HCEC 1CT (cell line): ENCODE results near the gene RNF146.
"Not testable (repeated sequence)": the region's sequence is repeated elsewhere in the genome, so short reads cannot be mapped to it uniquely, and the experiment has no call there.

ENCODE experiments used
- DNase-seq: peaks from one replicate; pipeline ENCODE4 v3.0.0-alpha.2; 2017

The RNF146 gene, protein sequence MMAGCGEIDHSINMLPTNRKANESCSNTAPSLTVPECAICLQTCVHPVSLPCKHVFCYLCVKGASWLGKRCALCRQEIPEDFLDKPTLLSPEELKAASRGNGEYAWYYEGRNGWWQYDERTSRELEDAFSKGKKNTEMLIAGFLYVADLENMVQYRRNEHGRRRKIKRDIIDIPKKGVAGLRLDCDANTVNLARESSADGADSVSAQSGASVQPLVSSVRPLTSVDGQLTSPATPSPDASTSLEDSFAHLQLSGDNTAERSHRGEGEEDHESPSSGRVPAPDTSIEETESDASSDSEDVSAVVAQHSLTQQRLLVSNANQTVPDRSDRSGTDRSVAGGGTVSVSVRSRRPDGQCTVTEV

DNA sequence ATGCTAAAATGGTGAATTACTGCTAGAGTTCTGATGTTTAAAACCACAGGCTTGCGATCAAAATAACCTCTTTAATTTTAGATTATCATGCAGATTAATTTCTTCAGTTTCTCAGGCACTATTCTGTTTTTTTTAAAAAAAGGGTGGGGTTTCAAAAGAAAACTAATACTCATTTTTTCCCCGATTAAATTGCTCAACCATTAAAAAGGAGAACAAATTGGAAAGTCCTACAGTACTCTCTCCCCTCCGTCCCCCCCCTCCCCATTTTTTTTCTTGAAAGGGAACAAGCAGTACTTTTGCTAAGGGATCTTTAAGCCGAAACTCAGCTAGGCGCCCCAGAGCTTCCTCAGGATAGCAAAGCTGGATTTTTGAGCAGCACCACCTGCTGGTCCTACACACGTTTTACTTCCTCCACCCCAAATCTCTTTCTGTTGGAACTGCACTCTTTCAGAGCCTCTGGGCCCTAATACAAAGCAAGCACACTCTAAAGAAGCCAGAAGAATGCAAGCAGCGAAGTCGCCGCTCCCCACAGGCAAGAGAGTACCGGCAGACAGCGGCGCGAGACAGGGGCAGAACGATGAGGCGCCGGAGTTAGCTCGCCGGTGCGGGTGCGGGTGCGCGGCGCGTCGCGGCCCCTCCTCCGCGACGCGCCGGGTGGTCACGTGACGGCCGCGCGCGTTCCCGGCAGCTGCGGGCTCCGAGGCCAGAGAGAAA, at the start of gene RNF146:
TSS of gene RNF146 (plus strand) at position 687 of the 714 bp plus-strand sequence. CDS start 13,475 bp downstream, outside the sequence.
- DNase-seq: peak; percentile 85

DNA sequence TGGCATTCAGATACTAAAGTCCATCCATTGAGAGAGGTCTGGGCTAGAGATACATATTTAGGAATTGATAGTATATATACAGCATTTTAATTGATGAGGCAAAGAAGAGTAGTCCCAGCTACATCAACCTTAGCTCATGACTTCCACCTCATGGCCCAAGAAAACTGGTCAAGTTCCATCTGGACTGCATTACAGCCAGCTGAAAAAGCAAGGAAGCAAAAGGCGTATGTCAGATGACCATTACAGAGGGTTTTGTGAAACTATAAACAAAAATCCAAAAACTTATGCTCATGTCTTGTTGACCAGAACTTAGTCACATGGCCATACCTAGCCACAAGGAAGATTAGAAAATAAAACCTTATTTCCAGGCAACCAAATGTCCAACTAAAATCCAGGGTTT, 46.8 kb upstream of the RNF146 start:
- no peak for DNase-seq

DNA sequence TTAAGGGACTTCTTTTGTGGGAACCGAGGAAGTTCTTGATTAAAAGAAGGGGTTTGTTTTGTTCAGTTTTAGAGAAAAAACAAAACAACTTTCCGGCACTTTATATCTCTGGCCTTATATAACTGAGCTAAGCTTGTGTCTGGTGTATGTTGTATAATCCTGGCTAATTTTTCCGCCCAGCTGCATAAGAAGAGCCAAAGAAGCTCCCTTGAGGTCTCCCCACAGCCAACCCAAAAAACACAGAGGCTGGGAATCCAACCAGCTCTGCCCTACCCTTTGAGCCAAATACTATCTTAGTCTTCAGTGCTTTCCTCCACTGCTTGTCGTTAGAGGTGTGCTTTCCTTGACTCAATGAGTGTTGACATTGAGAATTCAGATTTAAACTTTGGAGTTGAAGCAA, 45.5 kb upstream of the RNF146 start:
- no peak for DNase-seq

DNA sequence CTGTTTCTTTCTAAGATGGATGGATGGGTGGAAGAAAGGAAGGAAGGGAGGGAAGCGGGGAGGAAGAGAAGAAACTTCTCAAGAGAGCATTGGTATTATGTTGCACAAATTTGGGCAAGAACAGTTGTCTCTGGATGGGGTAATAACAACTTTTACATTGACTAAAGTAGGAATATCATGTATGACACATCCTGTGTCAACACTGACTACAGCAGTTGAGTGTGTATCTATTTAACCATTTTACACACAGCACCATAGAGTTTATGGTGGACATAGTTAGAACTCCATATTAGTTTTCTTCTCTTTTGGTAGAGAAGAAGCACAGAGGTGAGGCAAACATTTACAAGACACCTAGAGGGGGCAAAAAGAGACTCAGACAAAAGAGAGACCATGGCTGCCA, 44.2 kb upstream of the RNF146 start:
- DNase-seq: no peak

DNA sequence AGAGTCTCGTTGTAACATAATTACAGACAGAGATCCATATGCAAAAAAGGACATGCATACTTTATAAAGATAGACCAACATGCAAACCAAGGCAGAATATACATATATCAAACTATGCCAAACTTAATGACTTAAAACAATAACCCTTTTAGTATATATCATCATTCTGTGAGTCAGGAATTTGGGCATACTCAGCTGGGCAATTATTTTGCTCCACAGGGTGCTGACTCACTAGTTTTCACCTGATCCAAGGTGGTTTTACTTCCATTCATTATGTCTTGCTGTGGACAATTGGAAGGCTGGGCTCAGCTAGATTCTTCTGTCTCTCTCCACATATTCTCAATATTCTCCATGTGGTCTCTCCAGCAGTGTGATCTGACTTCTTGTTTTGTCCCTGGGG, 41.2 kb upstream of the RNF146 start:
- DNase-seq: no peak

DNA sequence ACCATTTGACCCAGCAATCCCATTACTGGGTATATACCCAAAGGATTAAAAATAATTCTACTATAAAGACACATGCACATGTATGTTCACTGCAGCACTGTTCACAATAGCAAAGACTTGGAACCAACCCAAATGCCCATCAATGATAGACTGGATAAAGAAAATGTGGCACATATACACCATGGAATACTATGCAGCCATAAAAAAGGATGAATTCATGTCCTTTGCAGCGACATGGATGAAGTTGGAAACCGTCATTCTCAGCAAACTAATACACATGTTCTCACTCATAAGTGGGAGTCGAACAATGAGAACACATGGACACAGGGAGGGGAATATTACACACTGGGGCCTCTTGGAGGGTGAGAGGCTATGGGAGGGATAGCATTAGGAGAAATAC, 32.8 kb upstream of the RNF146 start:
- not testable (repeated sequence) for DNase-seq

DNA sequence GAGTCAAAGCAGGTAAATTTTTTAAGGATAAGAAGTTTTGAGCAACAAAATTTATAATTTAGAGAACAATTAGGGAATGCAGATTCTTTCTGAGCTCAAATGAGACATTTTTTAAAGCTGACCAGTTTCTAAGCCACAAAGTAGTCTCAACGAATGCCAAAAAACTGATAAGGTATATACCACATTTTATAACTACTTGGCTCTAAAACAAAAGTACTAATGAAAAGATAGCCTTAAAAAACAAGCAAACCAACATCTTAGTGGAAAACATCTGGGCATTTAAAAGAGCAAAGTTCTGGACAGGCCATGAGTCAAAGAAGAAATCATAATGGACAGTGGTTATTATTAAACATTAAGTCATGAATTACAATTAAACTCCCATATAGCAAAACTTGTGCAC, 23.2 kb upstream of the RNF146 start:
- DNase-seq: no peak

DNA sequence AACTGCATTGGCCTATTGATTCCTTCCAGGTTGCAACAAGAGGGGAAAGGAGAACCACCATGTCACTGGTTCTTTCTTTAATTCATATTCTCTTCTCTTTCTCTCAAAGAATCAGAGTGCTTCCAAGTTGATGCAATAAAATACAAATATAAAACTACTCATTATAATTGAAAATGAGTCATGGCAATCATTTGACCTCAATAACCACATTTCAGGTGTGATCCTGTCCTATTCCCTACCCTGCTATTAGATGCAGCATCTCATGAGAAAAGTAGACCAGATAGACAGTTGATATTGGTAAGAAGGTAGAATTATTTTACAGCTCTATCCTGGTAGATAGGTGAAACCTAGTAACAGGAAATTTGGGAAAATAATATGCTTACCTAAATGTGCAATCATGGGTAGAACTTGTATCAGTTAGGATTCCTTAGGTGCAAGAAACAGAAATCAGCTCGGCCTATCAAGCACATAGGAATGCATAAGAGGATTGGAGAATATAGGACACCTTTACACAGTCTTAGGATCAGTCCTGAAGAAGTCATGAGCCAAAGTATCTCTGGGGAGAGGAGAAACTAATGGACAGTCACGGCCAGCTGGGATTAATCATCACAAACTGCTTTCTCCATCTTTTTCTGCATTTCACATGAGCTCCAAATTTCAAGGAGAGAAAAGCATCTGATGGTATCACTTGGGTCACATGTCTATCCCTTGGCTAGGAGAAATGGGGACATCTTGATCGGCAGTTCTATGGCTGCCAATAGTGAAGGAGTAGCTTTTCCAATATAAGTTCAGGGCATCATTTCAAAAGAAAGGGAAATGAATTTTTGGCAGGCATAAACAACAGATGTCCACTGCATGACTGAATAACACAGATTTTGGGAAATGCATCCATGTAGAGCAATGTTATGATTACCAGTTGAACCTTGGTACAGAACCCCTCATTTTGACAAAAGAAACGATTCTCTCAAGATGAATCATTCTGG, 19.3 kb upstream of the RNF146 start:
- DNase-seq: no peak

DNA sequence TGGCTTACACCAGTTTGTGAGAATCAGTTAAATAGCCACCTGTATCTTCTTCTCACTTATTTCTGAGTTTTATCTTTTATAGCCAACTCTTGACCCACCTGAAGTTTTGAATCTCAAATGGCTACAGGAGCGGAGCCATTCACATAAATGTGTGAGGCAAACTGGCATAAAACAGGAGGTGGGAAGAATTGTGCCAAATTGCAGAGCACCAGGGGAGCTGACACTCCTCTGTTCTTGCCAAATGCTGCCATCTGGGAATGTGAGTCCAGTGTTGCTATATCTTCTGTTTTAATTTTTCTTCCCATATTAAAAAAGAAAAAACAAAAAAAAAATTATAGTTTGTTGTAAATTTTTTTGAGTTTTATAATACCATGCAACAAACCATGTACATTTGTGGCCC, 17.0 kb upstream of the RNF146 start:
- no peak for DNase-seq

DNA sequence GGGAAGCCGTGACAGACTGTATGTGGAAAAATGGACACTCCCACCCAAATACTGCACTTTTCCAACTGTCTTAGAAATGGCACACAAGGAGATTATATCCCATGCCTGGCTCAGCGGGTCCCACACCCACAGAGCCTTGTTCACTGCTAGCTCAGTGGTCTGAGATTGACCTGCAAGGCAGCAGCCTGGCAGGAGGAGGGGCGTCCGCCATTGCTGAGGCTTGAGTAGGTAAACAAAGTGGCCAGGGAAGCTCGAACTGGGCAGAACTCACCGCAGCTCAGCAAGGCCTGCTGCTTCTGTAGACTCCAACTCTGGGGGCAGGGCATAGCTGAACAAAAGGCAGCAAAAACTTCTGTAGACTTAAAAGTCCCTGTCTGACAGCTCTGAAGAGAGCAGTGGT, 11.4 kb upstream of the RNF146 start:
- DNase-seq: no peak

DNA sequence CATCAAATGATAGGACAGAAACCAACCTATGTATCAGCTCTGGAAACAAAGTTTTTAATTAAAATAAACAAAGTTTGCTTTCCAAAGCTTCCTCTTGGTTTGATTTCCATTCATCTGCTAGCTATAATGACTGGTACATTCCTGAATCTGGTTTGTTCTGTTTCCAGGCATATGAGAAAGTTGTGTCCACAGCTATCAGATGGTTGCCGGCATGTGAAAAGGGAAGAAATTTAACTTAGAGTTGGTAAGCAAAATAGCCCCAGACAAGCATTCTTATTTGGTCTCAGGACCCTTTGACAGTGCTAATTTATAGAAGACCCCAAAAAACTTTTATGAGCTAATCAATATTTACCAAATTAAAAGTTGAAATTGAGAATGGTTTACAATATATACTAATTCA, 3.8 kb upstream of the RNF146 start:
- no peak for DNase-seq

DNA sequence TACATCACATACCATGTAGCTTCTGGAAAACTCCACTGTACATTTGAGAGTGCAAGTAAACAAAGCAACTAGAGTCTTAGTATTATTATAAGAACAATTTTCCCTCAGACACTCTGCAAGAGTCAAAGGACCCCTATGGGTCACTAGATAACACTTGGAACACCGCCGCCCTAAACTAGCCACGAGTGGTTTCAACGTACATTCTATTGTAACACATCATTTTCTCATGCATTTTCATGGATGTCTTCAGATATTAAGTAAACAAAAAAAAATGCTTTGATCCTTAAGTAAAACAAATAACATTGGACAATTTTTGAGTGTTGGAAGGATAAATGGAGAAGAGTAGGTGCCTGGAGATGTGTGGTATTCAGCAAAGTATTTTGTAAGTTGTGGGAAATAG, 3.2 kb upstream of the RNF146 start:
- DNase-seq: no peak

DNA sequence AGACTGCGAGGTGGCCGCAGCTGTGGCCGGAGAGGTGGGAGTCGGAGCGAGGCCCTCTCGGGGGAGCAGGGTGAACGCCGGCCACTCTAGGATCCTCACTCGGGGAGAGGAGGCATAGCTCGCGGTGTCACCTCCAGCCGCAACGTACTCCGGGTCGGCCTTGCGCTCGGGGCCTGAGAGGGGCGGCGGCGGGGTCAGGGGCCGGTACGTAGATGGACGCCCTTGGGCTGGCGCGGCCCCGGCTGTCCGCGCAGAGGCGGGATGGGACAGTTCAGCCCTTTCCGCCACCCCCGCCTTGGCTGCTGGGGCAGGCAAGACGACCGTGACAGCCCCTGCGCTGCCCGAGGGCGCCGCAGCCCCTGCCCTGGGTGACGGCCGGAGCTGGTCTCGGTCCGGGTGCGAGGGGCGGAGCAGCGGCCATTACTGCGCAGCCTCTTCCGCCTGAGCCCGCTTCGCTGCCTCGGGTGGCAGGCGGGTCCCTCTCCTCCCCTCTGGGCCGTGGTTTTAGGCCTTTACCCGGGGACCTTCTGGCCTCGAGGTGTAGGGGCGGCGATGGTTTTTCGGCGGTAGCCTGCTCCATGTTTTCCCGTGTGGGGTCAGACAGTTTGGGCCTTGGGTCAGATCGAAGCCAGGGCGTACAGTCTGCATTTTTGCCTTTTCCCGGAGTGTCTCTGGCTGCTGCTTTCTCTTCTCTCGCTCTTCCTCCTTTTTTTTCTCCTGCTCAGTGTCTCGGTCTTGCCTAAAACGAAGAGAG, 405 bp downstream of the RNF146 start:
- peak; percentile 54 for DNase-seq

DNA sequence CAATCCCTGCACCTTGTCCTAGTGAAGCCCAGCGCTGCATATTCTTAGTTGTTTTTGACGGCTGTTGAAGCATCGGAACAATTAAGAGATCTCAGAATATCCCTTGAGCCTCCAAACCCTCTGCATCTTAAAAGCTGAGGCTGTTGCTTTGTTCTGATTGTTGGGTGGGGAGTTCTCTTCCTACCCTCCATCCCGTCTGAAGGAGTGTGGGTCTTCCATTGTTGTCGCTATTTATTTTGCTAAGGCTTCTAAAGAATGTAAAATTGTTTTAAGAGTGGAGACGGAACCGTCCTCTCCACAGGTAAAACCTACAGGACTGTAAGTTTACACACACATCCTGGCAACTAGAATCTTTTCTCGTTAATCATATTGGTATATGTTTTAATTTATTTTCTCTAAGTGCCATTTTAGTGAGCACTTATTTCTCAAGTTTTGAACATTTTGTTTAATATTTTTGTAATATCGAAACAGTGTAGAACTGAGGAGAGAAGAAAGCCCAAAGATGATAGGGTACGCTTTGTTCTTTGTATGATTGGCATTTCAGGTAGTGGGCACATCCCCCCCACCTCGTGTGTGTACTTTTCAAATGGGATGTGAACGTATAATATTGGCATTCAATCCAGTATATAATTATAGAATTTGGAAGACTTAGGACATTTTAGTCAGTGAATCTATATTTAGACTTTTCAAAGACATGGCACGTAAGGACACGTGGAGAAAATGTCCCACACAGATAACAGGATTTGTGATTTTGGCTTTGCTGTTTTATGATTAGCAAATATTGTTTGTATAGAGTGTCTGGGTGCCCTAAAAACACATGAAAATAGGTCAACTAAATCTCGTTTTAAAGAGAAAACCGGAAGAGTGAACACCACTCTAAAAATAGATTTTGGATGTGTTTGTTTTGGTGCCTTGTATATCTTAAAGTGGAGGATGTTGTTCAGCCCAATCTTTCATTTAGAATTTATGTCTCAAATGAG, 1.3 kb downstream of the RNF146 start:
- no peak for DNase-seq

DNA sequence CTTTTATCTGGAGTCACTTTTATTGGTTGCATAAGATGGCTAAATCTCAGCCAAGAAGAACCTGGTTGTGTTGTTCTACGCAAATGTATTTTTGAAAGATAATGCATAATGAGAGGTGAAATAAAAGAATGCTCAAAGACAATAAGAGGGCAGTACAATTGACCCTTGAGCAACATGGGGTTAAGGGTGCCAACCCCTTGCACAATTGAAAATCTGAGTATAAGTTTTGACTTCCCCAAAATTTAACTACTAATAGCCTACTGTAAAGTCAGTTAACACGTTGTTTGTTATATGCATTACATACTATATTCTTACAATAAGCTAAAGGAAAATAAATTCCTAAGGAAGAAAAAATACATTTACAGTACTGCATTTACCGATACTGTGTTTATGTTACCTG, 5.9 kb downstream of the RNF146 start:
- no peak for DNase-seq

DNA sequence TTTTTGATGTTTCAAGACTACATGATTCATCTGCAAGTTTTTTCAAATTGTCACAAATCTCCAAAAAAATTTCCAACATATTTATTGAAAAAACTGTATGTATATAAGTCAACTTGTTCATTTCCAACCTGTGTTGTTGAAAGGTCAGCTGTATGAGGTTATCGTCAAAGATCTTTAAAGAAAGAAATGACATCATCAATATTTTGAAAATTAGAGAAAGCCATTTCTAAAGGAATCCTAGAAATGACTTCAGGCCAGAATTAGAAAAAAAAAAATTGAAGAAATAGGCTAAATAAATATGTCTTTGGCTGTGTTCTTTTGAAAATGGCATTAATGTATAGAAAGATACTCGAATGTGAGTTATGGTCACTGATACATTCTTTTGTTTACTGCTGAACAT, 6.8 kb downstream of the RNF146 start:
- no peak for DNase-seq

DNA sequence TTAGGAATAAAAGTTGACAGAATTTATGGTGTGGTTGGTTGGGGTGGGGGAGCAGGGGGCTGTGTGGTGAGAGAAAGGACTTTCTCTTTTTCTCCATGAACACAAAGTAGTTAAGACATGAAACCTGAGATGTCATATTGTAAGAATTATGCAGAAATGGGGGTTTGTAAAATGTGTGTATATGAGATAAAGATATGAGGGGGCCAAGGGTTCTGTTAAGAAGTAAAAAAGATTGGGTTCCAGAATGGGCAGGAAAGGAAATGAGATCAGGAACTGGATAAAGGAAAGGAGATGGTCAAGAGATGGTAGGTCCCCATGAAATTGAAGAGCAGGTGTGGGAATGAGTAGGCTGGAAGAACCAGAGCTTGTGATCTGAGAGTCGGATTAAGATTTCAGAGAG, 9.7 kb downstream of the RNF146 start:
- no peak for DNase-seq

DNA sequence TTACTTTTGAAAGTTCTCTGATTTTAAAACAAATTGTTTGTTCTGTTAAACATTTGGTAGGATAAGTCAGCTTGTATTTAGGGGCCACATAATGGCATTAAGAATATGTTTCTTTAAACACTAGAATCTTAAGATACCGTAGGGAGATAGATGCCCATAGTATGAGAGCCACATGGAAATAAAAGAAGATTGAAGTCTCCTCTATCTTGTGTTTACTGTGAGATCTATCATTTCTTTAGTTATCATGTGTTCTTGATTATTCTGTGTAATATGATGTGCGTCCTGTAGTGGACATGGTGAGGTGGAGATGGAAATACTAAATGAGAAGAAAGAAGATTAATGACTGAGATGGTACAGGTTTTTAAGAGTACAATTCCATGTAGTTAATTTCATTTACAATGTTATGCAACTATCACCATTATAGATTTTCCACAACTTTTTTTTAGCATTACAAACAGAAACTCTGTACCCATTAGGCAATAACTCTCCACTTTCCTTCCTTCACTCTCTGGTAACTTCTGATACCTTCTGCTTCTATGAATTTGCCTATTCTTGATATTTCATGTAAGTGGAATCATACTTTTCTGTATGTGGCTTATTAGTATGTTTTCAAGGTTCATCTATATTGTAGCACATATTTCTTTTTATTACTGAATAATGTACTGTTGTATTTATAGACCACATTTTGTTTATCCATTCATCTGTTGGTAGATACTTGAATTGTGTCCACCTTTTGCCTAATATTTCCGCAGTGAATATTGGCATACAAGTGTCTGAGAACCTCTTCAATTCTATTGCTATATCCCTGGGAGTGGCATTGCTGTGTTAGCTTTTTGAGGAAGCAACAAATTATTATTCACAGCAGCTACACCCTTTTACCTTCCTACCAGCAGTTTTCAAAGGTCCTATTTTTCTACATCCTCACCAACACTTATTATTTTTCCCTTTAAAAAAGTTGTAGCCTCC, 11.5 kb downstream of the RNF146 start:
- no peak for DNase-seq

DNA sequence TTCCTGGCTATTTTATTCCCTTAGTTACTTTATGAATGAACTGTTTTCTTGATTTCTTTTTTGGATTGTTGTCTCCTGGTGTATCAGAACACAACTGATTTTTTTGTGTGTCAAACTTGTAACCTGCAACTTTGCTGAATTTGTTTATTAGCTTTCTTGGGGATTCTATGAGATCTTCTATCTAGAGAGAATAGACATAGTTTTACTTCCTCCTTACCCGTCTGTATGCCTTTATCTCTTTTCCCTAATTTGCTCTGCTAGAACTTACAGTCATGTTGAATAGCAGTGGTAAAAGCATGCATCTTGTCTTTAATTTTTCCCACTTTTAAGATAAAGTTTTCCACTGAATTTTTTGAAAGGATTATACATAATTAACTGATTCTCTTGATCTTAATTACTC, 13.2 kb downstream of the RNF146 start:
- DNase-seq: no peak

DNA sequence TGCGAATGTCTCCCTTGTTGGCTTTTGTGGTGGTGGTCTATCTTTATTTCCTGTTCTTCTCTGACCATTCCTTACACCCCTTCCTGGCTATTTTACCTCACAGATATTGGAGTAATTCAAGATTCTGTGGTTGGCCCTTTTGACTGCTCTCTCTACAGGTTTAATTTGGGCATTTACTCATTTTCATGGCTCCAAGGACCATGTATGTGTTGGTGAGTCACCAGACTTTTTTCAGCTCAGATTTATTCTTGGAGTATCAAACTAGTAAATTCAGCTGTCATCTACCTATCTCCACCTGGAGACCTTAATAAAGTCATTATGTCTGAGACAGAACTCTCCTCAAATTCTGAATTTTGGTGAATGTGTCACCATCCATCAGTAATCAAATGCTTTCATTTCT, 15.5 kb downstream of the RNF146 start:
- no peak for DNase-seq
